ENCODE data around the gene CTIF. TPM values are rescaled to one million over a fixed set of nuclear protein-coding genes. Genes with fewer than 3 reads are reported as not detected.

The CTIF gene
- total and polyA plus RNA-seq, 2 experiments from 2014 or later = 8.6 to 14.4 TPM

- H3K4me3 Mint-ChIP-seq = no peak overlapping the region
- Histone ChIP-seq H3K36me3 (ENCODE audit: insufficient read depth) (no peaks in the 10 kb centered on the region), H3K27me3 (ENCODE audit: insufficient read depth) (no peaks in the 10 kb centered on the region), H3K4me2 (no peak overlapping the region), H3K4me3 (no peak overlapping the region), H2AFZ (no peak overlapping the region), H3K4me1 (ENCODE audit: insufficient read depth) (peaks cover 5% of the 10 kb centered on the region; the same call in 1 of the 2 replicates), H3F3A (replicated peaks; ENCODE audit: low read depth) (no peaks in the 10 kb centered on the region), H3K9me2 (ENCODE audit: insufficient read depth) (no peaks in the 10 kb centered on the region), H4K20me1 (replicated peaks; ENCODE audit: insufficient read depth) (0 out of 2 replicates have a peak, but pooled peaks cover 3% of the 10 kb centered on the region), H3K27ac (ENCODE audit: low read depth) (no peak overlapping the region), H3K79me2 (replicated peaks; ENCODE audit: insufficient read depth) (no peaks in the 10 kb centered on the region)
- TF ChIP-seq EZH2phosphoT487 (IDR thresholded peaks at IDR 0.05; ENCODE audit: unreplicated experiment) (no peak), STAT1 (IDR thresholded peaks at IDR 0.05; ENCODE audit: unreplicated experiment) (no peak), ZNF331 (CRISPR knock-in tag; IDR thresholded peaks at IDR 0.05; ENCODE audit: low read depth) (no peak), EZH2 (IDR thresholded peaks at IDR 0.05; ENCODE audit: low read depth, unreplicated experiment) (no peak), JUNB (IDR thresholded peaks at IDR 0.05; ENCODE audit: unreplicated experiment) (no peak), CREB1 (CRISPR knock-in tag; IDR thresholded peaks at IDR 0.05; ENCODE audit: low read depth) (no peak), POLR2AphosphoS5 (IDR thresholded peaks at IDR 0.05; ENCODE audit: low read depth) (no peak), ZNF114 (CRISPR knock-in tag; IDR thresholded peaks at IDR 0.05) (no peak), NANOG (IDR thresholded peaks at IDR 0.05; ENCODE audit: borderline replicate concordance) (no peak)
- TF ChIP-seq, protein P1, sequence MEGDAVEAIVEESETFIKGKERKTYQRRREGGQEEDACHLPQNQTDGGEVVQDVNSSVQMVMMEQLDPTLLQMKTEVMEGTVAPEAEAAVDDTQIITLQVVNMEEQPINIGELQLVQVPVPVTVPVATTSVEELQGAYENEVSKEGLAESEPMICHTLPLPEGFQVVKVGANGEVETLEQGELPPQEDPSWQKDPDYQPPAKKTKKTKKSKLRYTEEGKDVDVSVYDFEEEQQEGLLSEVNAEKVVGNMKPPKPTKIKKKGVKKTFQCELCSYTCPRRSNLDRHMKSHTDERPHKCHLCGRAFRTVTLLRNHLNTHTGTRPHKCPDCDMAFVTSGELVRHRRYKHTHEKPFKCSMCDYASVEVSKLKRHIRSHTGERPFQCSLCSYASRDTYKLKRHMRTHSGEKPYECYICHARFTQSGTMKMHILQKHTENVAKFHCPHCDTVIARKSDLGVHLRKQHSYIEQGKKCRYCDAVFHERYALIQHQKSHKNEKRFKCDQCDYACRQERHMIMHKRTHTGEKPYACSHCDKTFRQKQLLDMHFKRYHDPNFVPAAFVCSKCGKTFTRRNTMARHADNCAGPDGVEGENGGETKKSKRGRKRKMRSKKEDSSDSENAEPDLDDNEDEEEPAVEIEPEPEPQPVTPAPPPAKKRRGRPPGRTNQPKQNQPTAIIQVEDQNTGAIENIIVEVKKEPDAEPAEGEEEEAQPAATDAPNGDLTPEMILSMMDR (conservative IDR thresholded peaks at IDR 0.05; ENCODE audit: low read depth in 2 of 2) = no peak
- TF ChIP-seq, protein P2, sequence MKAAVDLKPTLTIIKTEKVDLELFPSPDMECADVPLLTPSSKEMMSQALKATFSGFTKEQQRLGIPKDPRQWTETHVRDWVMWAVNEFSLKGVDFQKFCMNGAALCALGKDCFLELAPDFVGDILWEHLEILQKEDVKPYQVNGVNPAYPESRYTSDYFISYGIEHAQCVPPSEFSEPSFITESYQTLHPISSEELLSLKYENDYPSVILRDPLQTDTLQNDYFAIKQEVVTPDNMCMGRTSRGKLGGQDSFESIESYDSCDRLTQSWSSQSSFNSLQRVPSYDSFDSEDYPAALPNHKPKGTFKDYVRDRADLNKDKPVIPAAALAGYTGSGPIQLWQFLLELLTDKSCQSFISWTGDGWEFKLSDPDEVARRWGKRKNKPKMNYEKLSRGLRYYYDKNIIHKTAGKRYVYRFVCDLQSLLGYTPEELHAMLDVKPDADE (IDR thresholded peaks at IDR 0.05) = no peak
- TF ChIP-seq, protein P3, sequence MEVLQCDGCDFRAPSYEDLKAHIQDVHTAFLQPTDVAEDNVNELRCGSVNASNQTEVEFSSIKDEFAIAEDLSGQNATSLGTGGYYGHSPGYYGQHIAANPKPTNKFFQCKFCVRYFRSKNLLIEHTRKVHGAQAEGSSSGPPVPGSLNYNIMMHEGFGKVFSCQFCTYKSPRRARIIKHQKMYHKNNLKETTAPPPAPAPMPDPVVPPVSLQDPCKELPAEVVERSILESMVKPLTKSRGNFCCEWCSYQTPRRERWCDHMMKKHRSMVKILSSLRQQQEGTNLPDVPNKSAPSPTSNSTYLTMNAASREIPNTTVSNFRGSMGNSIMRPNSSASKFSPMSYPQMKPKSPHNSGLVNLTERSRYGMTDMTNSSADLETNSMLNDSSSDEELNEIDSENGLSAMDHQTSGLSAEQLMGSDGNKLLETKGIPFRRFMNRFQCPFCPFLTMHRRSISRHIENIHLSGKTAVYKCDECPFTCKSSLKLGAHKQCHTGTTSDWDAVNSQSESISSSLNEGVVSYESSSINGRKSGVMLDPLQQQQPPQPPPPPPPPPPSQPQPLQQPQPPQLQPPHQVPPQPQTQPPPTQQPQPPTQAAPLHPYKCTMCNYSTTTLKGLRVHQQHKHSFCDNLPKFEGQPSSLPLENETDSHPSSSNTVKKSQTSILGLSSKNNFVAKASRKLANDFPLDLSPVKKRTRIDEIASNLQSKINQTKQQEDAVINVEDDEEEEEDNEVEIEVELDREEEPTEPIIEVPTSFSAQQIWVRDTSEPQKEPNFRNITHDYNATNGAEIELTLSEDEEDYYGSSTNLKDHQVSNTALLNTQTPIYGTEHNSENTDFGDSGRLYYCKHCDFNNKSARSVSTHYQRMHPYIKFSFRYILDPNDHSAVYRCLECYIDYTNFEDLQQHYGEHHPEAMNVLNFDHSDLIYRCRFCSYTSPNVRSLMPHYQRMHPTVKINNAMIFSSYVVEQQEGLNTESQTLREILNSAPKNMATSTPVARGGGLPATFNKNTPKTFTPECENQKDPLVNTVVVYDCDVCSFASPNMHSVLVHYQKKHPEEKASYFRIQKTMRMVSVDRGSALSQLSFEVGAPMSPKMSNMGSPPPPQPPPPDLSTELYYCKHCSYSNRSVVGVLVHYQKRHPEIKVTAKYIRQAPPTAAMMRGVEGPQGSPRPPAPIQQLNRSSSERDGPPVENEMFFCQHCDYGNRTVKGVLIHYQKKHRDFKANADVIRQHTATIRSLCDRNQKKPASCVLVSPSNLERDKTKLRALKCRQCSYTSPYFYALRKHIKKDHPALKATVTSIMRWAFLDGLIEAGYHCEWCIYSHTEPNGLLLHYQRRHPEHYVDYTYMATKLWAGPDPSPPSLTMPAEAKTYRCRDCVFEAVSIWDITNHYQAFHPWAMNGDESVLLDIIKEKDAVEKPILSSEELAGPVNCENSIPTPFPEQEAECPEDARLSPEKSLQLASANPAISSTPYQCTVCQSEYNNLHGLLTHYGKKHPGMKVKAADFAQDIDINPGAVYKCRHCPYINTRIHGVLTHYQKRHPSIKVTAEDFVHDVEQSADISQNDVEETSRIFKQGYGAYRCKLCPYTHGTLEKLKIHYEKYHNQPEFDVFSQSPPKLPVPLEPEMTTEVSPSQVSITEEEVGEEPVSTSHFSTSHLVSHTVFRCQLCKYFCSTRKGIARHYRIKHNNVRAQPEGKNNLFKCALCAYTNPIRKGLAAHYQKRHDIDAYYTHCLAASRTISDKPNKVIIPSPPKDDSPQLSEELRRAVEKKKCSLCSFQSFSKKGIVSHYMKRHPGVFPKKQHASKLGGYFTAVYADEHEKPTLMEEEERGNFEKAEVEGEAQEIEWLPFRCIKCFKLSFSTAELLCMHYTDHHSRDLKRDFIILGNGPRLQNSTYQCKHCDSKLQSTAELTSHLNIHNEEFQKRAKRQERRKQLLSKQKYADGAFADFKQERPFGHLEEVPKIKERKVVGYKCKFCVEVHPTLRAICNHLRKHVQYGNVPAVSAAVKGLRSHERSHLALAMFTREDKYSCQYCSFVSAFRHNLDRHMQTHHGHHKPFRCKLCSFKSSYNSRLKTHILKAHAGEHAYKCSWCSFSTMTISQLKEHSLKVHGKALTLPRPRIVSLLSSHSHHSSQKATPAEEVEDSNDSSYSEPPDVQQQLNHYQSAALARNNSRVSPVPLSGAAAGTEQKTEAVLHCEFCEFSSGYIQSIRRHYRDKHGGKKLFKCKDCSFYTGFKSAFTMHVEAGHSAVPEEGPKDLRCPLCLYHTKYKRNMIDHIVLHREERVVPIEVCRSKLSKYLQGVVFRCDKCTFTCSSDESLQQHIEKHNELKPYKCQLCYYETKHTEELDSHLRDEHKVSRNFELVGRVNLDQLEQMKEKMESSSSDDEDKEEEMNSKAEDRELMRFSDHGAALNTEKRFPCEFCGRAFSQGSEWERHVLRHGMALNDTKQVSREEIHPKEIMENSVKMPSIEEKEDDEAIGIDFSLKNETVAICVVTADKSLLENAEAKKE (CRISPR knock-in tag; IDR thresholded peaks at IDR 0.05) = no peak
- TF ChIP-seq, protein P4, sequence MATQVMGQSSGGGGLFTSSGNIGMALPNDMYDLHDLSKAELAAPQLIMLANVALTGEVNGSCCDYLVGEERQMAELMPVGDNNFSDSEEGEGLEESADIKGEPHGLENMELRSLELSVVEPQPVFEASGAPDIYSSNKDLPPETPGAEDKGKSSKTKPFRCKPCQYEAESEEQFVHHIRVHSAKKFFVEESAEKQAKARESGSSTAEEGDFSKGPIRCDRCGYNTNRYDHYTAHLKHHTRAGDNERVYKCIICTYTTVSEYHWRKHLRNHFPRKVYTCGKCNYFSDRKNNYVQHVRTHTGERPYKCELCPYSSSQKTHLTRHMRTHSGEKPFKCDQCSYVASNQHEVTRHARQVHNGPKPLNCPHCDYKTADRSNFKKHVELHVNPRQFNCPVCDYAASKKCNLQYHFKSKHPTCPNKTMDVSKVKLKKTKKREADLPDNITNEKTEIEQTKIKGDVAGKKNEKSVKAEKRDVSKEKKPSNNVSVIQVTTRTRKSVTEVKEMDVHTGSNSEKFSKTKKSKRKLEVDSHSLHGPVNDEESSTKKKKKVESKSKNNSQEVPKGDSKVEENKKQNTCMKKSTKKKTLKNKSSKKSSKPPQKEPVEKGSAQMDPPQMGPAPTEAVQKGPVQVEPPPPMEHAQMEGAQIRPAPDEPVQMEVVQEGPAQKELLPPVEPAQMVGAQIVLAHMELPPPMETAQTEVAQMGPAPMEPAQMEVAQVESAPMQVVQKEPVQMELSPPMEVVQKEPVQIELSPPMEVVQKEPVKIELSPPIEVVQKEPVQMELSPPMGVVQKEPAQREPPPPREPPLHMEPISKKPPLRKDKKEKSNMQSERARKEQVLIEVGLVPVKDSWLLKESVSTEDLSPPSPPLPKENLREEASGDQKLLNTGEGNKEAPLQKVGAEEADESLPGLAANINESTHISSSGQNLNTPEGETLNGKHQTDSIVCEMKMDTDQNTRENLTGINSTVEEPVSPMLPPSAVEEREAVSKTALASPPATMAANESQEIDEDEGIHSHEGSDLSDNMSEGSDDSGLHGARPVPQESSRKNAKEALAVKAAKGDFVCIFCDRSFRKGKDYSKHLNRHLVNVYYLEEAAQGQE (IDR thresholded peaks at IDR 0.05; ENCODE audit: unreplicated experiment) = no peak
- no peak overlapping the region; the same call in 1 of the 2 replicates for H3K27ac Mint-ChIP-seq
- H3K27me3 Mint-ChIP-seq (ENCODE audit: insufficient read depth, low read depth, poor library complexity) = peaks cover 11% of the 10 kb centered on the region
- H3K36me3 Mint-ChIP-seq (ENCODE audit: low read depth) = peaks cover 6% of the 10 kb centered on the region; the same call in 2 of the 3 replicates
- DNase-seq (ENCODE audit: low spot score) (no peak), ATAC-seq (no peak)
- 0 out of 3 replicates have a peak, but pooled peaks cover 3% of the 10 kb centered on the region for H3K9me3 Mint-ChIP-seq
- H3K4me1 Mint-ChIP-seq = peaks cover 12% of the 10 kb centered on the region
These were observed 99.6 kb downstream of the CTIF start for GRCh38 chr18:48638451-48638850.
